ENCODE results near the gene MYLK. TPM values are rescaled to one million over a fixed set of nuclear protein-coding genes. Genes with fewer than 3 reads are reported as not detected.
"Not testable (repeated sequence)": the region's sequence is repeated elsewhere in the genome, so short reads cannot be mapped to it uniquely, and the experiment has no call there.

MYLK gene
- total RNA-seq, 1 donor from 2014 or later, result 24.3 TPM

DNA sequence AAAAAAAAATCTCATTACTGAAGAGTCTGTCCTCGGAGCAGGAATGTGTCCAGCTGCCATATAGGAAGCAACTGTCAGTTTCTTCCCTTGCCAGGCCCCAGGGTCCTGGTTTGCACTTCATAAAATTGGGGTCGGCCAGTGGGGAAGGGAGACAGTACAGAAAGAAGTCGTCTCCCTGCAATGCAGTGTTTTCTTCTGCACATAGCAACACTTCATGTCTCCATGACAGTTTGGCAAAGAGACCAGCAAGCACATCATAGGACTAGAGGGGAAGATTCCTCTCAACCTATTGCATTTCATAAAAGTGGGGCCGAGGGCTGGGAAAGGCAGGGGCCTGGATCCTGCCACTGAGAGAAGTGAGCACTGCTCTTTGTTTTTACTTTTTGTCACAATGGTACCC, 161.1 kb downstream of the MYLK start:
- Mint-ChIP-seq H3K4me3 (ENCODE audit: unreplicated experiment) (no peak overlapping the region), H3K36me3 (ENCODE audit: unreplicated experiment) (no peaks in the 10 kb centered on the region), H3K4me1 (ENCODE audit: unreplicated experiment) (peaks cover 37% of the 10 kb centered on the region), H3K27me3 (ENCODE audit: unreplicated experiment) (no peaks in the 10 kb centered on the region), H3K9me3 (ENCODE audit: unreplicated experiment) (no peaks in the 10 kb centered on the region), H3K27ac (ENCODE audit: unreplicated experiment) (no peak overlapping the region)
- TF ChIP-seq, protein P1, sequence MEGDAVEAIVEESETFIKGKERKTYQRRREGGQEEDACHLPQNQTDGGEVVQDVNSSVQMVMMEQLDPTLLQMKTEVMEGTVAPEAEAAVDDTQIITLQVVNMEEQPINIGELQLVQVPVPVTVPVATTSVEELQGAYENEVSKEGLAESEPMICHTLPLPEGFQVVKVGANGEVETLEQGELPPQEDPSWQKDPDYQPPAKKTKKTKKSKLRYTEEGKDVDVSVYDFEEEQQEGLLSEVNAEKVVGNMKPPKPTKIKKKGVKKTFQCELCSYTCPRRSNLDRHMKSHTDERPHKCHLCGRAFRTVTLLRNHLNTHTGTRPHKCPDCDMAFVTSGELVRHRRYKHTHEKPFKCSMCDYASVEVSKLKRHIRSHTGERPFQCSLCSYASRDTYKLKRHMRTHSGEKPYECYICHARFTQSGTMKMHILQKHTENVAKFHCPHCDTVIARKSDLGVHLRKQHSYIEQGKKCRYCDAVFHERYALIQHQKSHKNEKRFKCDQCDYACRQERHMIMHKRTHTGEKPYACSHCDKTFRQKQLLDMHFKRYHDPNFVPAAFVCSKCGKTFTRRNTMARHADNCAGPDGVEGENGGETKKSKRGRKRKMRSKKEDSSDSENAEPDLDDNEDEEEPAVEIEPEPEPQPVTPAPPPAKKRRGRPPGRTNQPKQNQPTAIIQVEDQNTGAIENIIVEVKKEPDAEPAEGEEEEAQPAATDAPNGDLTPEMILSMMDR (IDR thresholded peaks at IDR 0.05), result no peak
- DNase-seq (ENCODE audit: extremely low spot score, unreplicated experiment), result no peak

DNA sequence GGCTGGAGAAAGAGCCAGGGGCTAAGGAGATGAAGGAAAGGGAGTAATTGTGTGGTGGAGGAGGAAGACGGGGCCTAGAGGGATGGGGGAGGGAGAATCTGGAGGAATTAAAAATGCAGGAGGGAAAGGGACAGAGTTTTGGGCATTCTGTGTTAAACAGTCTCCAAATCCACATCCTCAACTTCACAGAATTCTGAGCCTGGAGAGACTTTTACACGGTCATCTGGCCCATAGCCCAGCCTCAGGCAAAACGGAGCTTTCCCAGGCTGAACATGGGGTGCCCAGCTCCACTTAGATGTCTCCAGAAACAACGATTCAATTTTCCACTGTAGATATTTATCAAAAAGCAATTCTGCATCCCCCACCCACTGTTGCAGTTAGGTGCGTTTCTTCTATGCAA, 161.7 kb downstream of the MYLK start:
- no peak for DNase-seq (ENCODE audit: extremely low spot score, unreplicated experiment)
- H3K27ac Mint-ChIP-seq (ENCODE audit: unreplicated experiment), result no peak overlapping the region
- no peaks in the 10 kb centered on the region for H3K27me3 Mint-ChIP-seq (ENCODE audit: unreplicated experiment)
- H3K9me3 Mint-ChIP-seq (ENCODE audit: unreplicated experiment), result no peaks in the 10 kb centered on the region
- TF ChIP-seq, protein P1 (IDR thresholded peaks at IDR 0.05), result no peak
- no peaks in the 10 kb centered on the region for H3K36me3 Mint-ChIP-seq (ENCODE audit: unreplicated experiment)
- H3K4me3 Mint-ChIP-seq (ENCODE audit: unreplicated experiment), result no peak overlapping the region
- peaks cover 38% of the 10 kb centered on the region for H3K4me1 Mint-ChIP-seq (ENCODE audit: unreplicated experiment)

DNA sequence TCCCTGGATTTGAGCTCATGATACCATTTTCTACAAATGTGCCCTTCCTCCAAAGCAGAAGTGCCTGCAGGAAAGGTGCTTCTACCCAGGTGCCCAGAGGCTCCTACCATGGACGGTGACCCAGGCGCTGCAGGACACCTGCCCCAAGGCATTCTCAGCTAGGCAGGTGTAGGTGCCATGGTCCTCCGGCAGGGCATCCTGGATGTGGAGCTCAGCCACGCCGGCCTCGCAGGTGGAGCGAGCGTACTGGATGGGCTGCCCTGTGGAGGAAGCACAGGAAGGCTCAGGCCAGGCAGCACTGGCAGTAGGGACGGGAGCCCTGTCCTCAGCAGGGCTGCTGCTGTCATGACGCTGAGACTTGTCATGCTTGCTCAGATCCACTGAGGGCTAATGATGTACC, 162.1 kb downstream of the MYLK start:
- Mint-ChIP-seq H3K4me3 (ENCODE audit: unreplicated experiment) (no peak overlapping the region), H3K36me3 (ENCODE audit: unreplicated experiment) (no peaks in the 10 kb centered on the region), H3K27ac (ENCODE audit: unreplicated experiment) (no peak overlapping the region), H3K27me3 (ENCODE audit: unreplicated experiment) (no peaks in the 10 kb centered on the region), H3K9me3 (ENCODE audit: unreplicated experiment) (no peaks in the 10 kb centered on the region), H3K4me1 (ENCODE audit: unreplicated experiment) (peaks cover 42% of the 10 kb centered on the region)
- TF ChIP-seq, protein P1 (IDR thresholded peaks at IDR 0.05), result no peak
- no peak for DNase-seq (ENCODE audit: extremely low spot score, unreplicated experiment)

DNA sequence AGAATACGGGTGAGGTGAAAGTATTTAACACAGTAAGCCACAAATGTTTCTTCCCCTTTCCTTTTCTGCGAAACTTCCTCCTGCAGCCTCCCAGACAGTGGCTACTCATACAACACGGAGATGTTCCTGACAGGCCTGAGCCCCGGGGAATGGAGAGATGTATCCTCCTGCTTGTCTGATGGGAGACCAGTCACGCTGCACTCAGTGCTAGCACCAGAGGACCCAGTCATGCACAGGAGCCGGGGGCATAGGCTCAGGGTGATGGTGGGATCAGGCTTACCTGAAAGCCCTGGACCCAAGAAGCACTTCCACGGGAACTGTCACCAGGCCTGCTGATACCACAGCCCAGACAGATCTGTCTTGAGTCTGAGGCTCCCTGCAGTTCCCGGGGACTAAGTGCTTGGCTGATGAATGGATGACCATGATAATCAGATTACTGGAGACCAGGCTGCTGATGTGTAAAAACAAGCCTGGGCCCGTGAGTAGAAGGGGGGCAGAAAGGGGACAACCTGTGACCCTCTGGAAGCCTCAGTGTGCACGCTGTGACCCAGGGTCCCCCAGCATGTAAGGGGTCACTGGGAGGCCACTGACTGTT, 162.9 kb downstream of the MYLK start:
- not testable (repeated sequence) for DNase-seq (ENCODE audit: extremely low spot score, unreplicated experiment); H3K27me3 Mint-ChIP-seq (ENCODE audit: unreplicated experiment); H3K36me3 Mint-ChIP-seq (ENCODE audit: unreplicated experiment); H3K4me3 Mint-ChIP-seq (ENCODE audit: unreplicated experiment); H3K27ac Mint-ChIP-seq (ENCODE audit: unreplicated experiment); H3K9me3 Mint-ChIP-seq (ENCODE audit: unreplicated experiment)
- peaks cover 50% of the 10 kb centered on the region for H3K4me1 Mint-ChIP-seq (ENCODE audit: unreplicated experiment)

DNA sequence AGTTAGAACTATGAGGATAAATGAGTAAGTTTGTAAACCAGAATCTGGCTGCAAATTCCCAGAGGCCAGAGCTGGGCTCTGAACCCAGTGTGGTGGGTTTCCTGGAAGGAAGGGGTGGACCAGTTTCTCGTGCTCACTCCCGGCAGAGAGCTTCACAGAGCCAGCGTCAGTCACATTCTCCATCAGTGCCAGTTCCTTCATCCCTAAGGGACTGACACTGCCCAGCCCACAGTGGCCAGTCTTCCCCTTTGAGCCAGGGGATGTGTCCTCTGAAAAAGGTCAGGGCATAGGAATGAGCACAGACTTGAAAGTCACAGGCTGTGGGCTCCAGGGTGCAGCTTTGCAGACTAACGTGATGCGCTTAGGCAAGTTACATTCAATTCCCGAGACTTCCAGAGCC, 163.5 kb downstream of the MYLK start:
- H3K4me1 Mint-ChIP-seq (ENCODE audit: unreplicated experiment), result peaks cover 56% of the 10 kb centered on the region
- no peak overlapping the region for H3K27ac Mint-ChIP-seq (ENCODE audit: unreplicated experiment)
- no peaks in the 10 kb centered on the region for H3K36me3 Mint-ChIP-seq (ENCODE audit: unreplicated experiment)
- H3K27me3 Mint-ChIP-seq (ENCODE audit: unreplicated experiment), result no peaks in the 10 kb centered on the region
- TF ChIP-seq, protein P1 (IDR thresholded peaks at IDR 0.05), result no peak
- DNase-seq (ENCODE audit: extremely low spot score, unreplicated experiment), result no peak
- H3K9me3 Mint-ChIP-seq (ENCODE audit: unreplicated experiment), result no peaks in the 10 kb centered on the region
- H3K4me3 Mint-ChIP-seq (ENCODE audit: unreplicated experiment), result no peak overlapping the region
